Measurements from ENCODE around the gene KCNMA1. TPM values are rescaled to one million over a fixed set of nuclear protein-coding genes. Genes with fewer than 3 reads are reported as not detected.

Gene KCNMA1
- total RNA-seq, 1 donor from 2014 or later = not detected

DNA sequence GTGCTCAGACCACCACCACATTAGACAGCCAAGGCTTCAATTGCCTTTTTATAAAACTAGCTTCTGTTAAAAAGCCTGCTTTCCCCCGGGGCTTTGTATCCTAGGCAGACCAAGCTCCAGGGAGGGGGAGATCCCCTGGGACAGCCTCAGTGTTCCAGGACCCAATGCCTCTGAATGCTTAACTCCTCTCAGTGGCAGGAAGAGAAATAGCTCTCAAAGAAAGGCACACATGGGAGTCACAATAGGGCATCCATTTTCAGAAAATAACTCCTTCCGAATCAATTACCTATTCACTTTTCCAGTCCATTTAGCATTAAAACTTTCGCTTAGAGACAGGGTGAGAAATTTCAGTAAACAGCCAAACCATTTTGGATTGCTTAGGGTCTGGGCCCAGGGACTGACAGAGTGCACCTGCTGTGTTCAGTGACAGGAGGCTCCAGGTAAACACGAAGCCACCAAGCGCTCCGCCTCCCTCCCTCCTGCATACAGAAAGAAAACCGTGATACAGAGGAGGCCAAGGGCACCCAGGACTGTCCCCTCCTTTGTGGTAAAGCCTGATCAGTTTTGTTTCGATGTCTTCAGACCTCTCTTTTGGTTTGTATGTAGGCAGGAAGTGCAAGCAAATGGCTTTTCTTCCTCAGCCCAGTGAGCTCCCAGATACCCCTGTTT, 599.7 kb downstream of the KCNMA1 start:
- DNase-seq = no peak
- Mint-ChIP-seq H3K4me1 (peaks cover 3% of the 10 kb centered on the region), H3K27me3 (no peaks in the 10 kb centered on the region), H3K4me3 (no peak overlapping the region), H3K27ac (no peak overlapping the region), H3K36me3 (ENCODE audit: low read depth) (no peaks in the 10 kb centered on the region), H3K9me3 (no peaks in the 10 kb centered on the region)
- intact Hi-C loops (cut with micrococcal nuclease) = no loop called here

DNA sequence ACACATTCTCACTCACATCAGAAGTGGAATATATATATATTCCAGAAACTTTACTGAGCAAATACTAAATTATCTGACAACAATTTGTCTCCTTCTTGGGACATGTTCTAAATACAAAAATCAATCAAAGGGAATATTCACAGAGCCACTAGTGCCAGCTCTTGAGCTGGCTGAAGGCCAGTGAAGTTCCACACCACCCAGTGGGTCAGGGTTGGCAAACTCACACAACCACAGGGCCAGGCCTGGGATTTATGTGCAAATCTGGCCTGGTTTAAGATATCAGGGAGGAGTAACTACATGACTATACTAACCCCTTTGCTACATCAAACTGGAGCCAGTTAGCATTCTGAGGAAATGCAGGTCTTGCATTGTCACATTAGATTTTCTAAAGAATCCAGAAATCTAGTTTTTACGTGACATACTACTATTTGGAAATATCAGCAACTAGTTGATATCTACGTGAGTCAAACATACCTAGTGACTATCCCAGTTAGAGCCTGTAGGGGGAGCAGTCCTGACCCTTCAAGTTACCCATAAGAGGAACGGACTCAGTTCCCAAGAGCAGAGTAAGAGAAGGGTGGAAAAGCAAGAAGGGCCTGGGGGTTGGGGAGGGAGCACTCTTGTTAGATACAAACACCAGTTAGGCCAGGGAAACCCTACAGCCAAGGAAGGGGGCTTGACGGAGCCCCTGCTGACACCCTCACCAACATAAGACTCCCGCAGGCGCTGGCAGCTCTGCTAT, 600.4 kb downstream of the KCNMA1 start:
- Mint-ChIP-seq H3K36me3 (ENCODE audit: low read depth) (no peaks in the 10 kb centered on the region), H3K4me3 (no peak overlapping the region), H3K27me3 (no peaks in the 10 kb centered on the region), H3K4me1 (peaks cover 3% of the 10 kb centered on the region), H3K27ac (no peak overlapping the region), H3K9me3 (no peaks in the 10 kb centered on the region)
- DNase-seq = no peak
- intact Hi-C loops (cut with micrococcal nuclease) = no loop called here

DNA sequence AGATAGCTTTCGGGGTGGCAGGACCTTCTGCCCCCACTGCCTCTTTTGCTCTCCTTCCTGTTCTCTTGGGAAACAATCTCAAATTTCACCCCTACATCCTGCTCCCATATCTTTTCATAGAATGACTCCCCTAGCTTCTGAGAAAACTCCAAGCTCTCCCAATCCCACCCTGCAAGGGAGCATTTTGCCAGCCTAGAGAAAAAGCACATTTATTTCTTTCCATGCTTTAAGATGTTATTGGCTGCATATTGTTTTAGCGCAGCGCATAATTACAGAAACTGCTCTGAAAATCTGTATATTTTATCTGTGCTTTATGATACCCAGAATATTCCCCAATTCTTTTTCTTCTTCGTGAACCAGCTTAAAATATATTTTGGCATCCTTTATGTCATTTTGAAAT, 601.3 kb downstream of the KCNMA1 start:
- intact Hi-C loops (cut with micrococcal nuclease) = no loop called here
- H3K9me3 Mint-ChIP-seq = no peaks in the 10 kb centered on the region
- DNase-seq = no peak
- no peaks in the 10 kb centered on the region for H3K27me3 Mint-ChIP-seq
- no peak overlapping the region for H3K4me3 Mint-ChIP-seq
- H3K4me1 Mint-ChIP-seq = no peaks in the 10 kb centered on the region
- no peak overlapping the region for H3K27ac Mint-ChIP-seq
- no peaks in the 10 kb centered on the region for H3K36me3 Mint-ChIP-seq (ENCODE audit: low read depth)

DNA sequence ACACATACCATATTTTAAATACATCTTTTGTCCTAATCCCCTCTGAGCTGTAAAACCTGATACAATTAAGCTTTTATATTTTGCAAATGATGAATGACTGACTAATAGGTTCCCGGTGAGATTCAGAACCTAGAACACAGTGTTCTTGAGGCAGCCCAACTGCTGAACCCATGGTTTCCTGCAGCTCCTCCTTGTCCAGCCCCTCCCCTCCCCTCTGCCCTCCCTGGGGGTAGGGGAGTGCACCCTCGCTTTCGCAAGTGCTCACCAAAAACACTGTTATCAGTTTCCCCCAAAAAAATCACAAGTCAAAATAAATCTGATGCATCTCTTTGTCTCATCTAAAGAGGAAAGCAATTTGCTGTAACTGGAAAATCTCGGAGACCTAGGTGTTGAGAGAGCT, 602.8 kb downstream of the KCNMA1 start:
- H3K27me3 Mint-ChIP-seq = peaks cover 2% of the 10 kb centered on the region
- intact Hi-C loops (cut with micrococcal nuclease) = no loop called here
- no peaks in the 10 kb centered on the region for H3K36me3 Mint-ChIP-seq (ENCODE audit: low read depth)
- H3K4me1 Mint-ChIP-seq = no peaks in the 10 kb centered on the region
- no peak for DNase-seq
- no peaks in the 10 kb centered on the region for H3K9me3 Mint-ChIP-seq
- H3K27ac Mint-ChIP-seq = no peak overlapping the region
- H3K4me3 Mint-ChIP-seq = no peak overlapping the region

GRCh38 chr10:77034240-77034639, 603.4 kb downstream of the KCNMA1 start:
- Mint-ChIP-seq H3K4me3 (no peak overlapping the region), H3K27me3 (peaks cover 6% of the 10 kb centered on the region), H3K36me3 (ENCODE audit: low read depth) (no peaks in the 10 kb centered on the region), H3K9me3 (no peaks in the 10 kb centered on the region), H3K27ac (no peak overlapping the region), H3K4me1 (no peaks in the 10 kb centered on the region)
- DNase-seq = no peak
- intact Hi-C loops (cut with micrococcal nuclease) = no loop called here

GRCh38 chr10:77032188-77032570, 605.4 kb downstream of the KCNMA1 start:
- intact Hi-C loops (cut with micrococcal nuclease) = no loop called here
- no peaks in the 10 kb centered on the region for H3K9me3 Mint-ChIP-seq
- H3K27me3 Mint-ChIP-seq = peaks cover 14% of the 10 kb centered on the region
- DNase-seq = no peak
- no peaks in the 10 kb centered on the region for H3K36me3 Mint-ChIP-seq (ENCODE audit: low read depth)
- H3K27ac Mint-ChIP-seq = no peak overlapping the region
- H3K4me1 Mint-ChIP-seq = no peaks in the 10 kb centered on the region
- no peak overlapping the region for H3K4me3 Mint-ChIP-seq

- no peak overlapping the region for H3K4me3 Mint-ChIP-seq
- no peak for DNase-seq
- H3K27ac Mint-ChIP-seq = no peak overlapping the region
- no peaks in the 10 kb centered on the region for H3K36me3 Mint-ChIP-seq (ENCODE audit: low read depth)
- intact Hi-C loops (cut with micrococcal nuclease) = no loop called here
- no peaks in the 10 kb centered on the region for H3K4me1 Mint-ChIP-seq
- no peaks in the 10 kb centered on the region for H3K9me3 Mint-ChIP-seq
- peaks cover 14% of the 10 kb centered on the region for H3K27me3 Mint-ChIP-seq
These were observed 605.9 kb downstream of the KCNMA1 start for GRCh38 chr10:77031531-77032187.

GRCh38 chr10:77030974-77031373, 606.6 kb downstream of the KCNMA1 start:
- Mint-ChIP-seq H3K36me3 (ENCODE audit: low read depth) (no peaks in the 10 kb centered on the region), H3K9me3 (no peaks in the 10 kb centered on the region), H3K4me3 (no peak overlapping the region), H3K4me1 (no peaks in the 10 kb centered on the region), H3K27me3 (peaks cover 16% of the 10 kb centered on the region), H3K27ac (no peak overlapping the region)
- intact Hi-C loops (cut with micrococcal nuclease) = no loop called here
- DNase-seq = no peak

- no peaks in the 10 kb centered on the region for H3K36me3 Mint-ChIP-seq (ENCODE audit: low read depth)
- no peaks in the 10 kb centered on the region for H3K9me3 Mint-ChIP-seq
- no peak for DNase-seq
- H3K4me1 Mint-ChIP-seq = no peaks in the 10 kb centered on the region
- H3K27me3 Mint-ChIP-seq = peaks cover 16% of the 10 kb centered on the region
- H3K27ac Mint-ChIP-seq = no peak overlapping the region
- no peak overlapping the region for H3K4me3 Mint-ChIP-seq
- intact Hi-C loops (cut with micrococcal nuclease) = no loop called here
These were observed 607.6 kb downstream of the KCNMA1 start for GRCh38 chr10:77029777-77030717.

DNA sequence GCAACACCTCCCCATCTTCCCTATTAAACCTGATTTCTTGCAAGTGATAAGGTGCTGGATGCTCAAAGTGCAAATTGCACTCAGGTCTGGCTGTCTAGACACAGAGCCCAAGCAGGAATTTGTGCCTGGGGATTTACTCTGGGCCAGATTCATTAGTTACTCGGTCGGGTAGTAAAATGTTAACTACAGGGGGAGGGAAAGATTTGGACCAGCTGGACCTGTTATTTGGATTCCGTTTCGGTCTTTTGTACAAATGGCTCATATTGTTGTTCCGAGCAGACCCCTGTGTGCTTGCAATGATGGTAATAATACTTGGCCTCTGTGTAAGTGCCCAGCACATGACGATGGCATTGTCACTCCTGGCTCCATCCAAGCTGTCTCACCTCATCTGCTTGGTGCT, 609.6 kb downstream of the KCNMA1 start:
- Mint-ChIP-seq H3K27ac (no peak overlapping the region), H3K36me3 (ENCODE audit: low read depth) (no peaks in the 10 kb centered on the region), H3K9me3 (no peaks in the 10 kb centered on the region), H3K27me3 (peaks cover 16% of the 10 kb centered on the region), H3K4me1 (no peaks in the 10 kb centered on the region), H3K4me3 (no peak overlapping the region)
- intact Hi-C loops (cut with micrococcal nuclease) = no loop called here
- DNase-seq = no peak

DNA sequence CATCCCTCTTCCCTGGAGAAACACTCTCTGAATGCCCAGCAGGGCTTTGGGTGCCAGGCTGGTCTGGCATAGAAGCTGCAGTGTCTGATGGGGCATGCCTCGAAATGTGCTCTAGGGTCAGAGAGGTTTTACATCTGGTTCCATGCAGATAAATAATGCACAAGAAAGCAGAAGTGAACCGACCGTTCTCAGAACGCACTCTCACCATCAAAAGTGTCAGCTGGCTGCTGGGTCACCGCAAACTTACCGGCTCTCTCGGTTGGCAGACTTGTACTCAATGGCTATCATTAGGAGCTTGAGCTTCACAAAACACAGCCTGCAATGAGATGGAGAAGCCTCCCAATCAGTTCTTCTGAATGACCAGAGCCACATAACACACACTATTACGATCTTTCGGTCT, 610.0 kb downstream of the KCNMA1 start:
- no peaks in the 10 kb centered on the region for H3K9me3 Mint-ChIP-seq
- no peak overlapping the region for H3K4me3 Mint-ChIP-seq
- H3K4me1 Mint-ChIP-seq = no peaks in the 10 kb centered on the region
- peaks cover 16% of the 10 kb centered on the region for H3K27me3 Mint-ChIP-seq
- DNase-seq = no peak
- intact Hi-C loops (cut with micrococcal nuclease) = no loop called here
- H3K36me3 Mint-ChIP-seq (ENCODE audit: low read depth) = no peaks in the 10 kb centered on the region
- no peak overlapping the region for H3K27ac Mint-ChIP-seq

DNA sequence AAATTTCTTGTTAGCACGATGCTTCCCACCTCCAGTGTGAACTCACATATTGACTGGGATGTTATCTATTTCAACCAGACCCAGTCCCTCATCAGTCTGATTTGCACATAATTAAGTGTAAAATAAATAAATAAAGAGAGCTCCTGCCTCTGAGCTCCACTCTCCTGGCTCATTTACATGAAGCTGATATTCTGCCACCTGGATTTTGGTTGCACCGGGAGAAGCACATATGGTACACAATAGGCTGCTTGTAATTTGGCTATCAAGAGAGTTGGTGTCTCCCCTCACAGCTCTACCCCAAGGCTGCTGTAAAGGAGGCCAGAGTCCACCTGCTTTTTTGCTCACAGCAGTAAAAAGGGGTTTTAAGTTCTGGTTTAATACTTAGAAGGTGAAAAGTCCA, 610.5 kb downstream of the KCNMA1 start:
- H3K9me3 Mint-ChIP-seq = no peaks in the 10 kb centered on the region
- no peak overlapping the region for H3K4me3 Mint-ChIP-seq
- H3K4me1 Mint-ChIP-seq = no peaks in the 10 kb centered on the region
- no peak for DNase-seq
- no peak overlapping the region for H3K27ac Mint-ChIP-seq
- H3K36me3 Mint-ChIP-seq (ENCODE audit: low read depth) = no peaks in the 10 kb centered on the region
- intact Hi-C loops (cut with micrococcal nuclease) = no loop called here
- peaks cover 16% of the 10 kb centered on the region for H3K27me3 Mint-ChIP-seq

- H3K4me1 Mint-ChIP-seq = no peaks in the 10 kb centered on the region
- H3K27me3 Mint-ChIP-seq = peaks cover 16% of the 10 kb centered on the region
- no peak overlapping the region for H3K27ac Mint-ChIP-seq
- no peak overlapping the region for H3K4me3 Mint-ChIP-seq
- no peaks in the 10 kb centered on the region for H3K9me3 Mint-ChIP-seq
- DNase-seq = no peak
- intact Hi-C loops (cut with micrococcal nuclease) = no loop called here
- no peaks in the 10 kb centered on the region for H3K36me3 Mint-ChIP-seq (ENCODE audit: low read depth)
These were observed 611.5 kb downstream of the KCNMA1 start for GRCh38 chr10:77026148-77026547.

DNA sequence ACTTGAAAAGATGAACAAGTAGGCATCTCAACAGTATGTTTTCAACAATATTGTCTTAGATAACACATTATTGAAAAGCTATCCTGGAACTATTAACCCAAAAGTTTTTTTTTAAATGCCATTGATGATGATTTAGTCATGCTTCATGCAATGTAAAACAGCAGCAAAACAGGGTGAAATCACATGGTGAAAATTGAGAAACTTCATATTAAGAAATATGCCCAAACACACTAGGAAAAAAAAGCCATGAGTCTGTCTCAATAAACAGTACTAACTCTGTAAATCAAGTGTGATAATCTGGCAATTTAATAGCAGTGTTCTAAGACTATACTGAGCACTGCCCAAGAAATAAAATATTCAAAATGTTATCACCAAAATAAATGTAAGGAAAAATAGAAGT, 613.1 kb downstream of the KCNMA1 start:
- intact Hi-C loops (cut with micrococcal nuclease) = no loop called here
- Mint-ChIP-seq H3K27me3 (peaks cover 12% of the 10 kb centered on the region), H3K4me3 (no peak overlapping the region)

More for the DNA sequence above, 613.1 kb downstream of the KCNMA1 start:
- no peaks in the 10 kb centered on the region for H3K9me3 Mint-ChIP-seq
- DNase-seq = no peak
- H3K4me1 Mint-ChIP-seq = no peaks in the 10 kb centered on the region
- H3K36me3 Mint-ChIP-seq (ENCODE audit: low read depth) = no peaks in the 10 kb centered on the region
- no peak overlapping the region for H3K27ac Mint-ChIP-seq
